Tibial nerve (tissue), 4 donors: ENCODE data around the gene TRABD2A. TPM values are rescaled to one million over a fixed set of nuclear protein-coding genes. Genes with fewer than 3 reads are reported as not detected.

Experiments used
- DNase-seq, 2 donors: peaks; one replicate each; pipeline ENCODE4 v3.0.0-alpha.2; 2019; ENCODE audit warnings: low spot score in 2 of 2
- H3K27ac ChIP-seq, 4 donors: fragments of 200-600 bp; sonication (generic) in 3 of 4; one replicate each; pipeline ENCODE4 v1.5.1; 2017 to 2019; ENCODE audit warnings: mild to moderate bottlenecking in 1 of 4
- H3K27me3 ChIP-seq, 2 donors: fragments of 200-600 bp; sonication (generic) in 1 of 2; one replicate each; pipeline versions ENCODE4 v1.5.1 to v1.6.0; 2017 to 2019
- H3K36me3 ChIP-seq, 3 donors: fragments of 200-600 bp; sonication (generic); one replicate each; pipeline ENCODE4 v1.5.1; 2018 to 2019
- H3K4me1 ChIP-seq, 4 donors: fragments of 200-600 bp; sonication (generic) in 3 of 4; one replicate each; pipeline ENCODE4 v1.5.1; 2017 to 2019
- H3K4me3 ChIP-seq, 4 donors: fragments of 200-600 bp; sonication (generic) in 3 of 4; one replicate each; pipeline ENCODE4 v1.5.1; 2017 to 2019; ENCODE audit warnings: mild to moderate bottlenecking in 1 of 4, moderate library complexity in 1 of 4
- H3K9me3 ChIP-seq, 4 donors: fragments of 200-600 bp; sonication (generic) in 3 of 4; one replicate each; pipeline ENCODE4 v1.5.1; 2017 to 2019
- EP300 ChIP-seq, 2 donors: sonication (generic); formaldehyde crosslinking; IDR thresholded peaks; one replicate each; pipeline ENCODE4 v1.6.1; 2017; ENCODE audit warnings: antibody characterized with exemption in 2 of 2, mild to moderate bottlenecking in 1 of 2
- POLR2A ChIP-seq, 2 donors: fragments of 450-650 bp; IDR thresholded peaks; one replicate each; pipeline ENCODE4 v1.6.1; 2017; ENCODE audit warnings: antibody characterized with exemption in 2 of 2, mild to moderate bottlenecking in 2 of 2, moderate library complexity in 2 of 2
- WGBS, 2 donors: methylation state at CpG; one replicate each; pipeline ENCODE4 v1.1.5; 2018; 5-methylcytosine and 5-hydroxymethylcytosine counted together
- total RNA-seq, 4 donors: library from RNA; depleted of rRNA; stranded (reverse); fragments of >200 nt; gene quantifications; one replicate each; pipeline ENCODE4 v1.1.0, GENCODE V29; 2016
- TF ChIP-seq, protein P1 (sequence below), 5 experiments: fragments of 200-600 bp in 3 of 5; fragments of 450-650 bp in 2 of 5; sonication (generic) in 3 of 5; IDR thresholded peaks; one replicate each; pipeline ENCODE4 v1.5.1; 2016 to 2019; ENCODE audit warnings: antibody characterized with exemption in 5 of 5, mild to moderate bottlenecking in 3 of 5, moderate library complexity in 2 of 5

Gene TRABD2A, protein sequence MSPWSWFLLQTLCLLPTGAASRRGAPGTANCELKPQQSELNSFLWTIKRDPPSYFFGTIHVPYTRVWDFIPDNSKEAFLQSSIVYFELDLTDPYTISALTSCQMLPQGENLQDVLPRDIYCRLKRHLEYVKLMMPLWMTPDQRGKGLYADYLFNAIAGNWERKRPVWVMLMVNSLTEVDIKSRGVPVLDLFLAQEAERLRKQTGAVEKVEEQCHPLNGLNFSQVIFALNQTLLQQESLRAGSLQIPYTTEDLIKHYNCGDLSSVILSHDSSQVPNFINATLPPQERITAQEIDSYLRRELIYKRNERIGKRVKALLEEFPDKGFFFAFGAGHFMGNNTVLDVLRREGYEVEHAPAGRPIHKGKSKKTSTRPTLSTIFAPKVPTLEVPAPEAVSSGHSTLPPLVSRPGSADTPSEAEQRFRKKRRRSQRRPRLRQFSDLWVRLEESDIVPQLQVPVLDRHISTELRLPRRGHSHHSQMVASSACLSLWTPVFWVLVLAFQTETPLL
- total RNA-seq: 1 to 10 TPM in 2 of 4 donors, under 1 TPM in 1, not detected in 1; 0.98 to 6.3 (median 1.7) TPM

DNA sequence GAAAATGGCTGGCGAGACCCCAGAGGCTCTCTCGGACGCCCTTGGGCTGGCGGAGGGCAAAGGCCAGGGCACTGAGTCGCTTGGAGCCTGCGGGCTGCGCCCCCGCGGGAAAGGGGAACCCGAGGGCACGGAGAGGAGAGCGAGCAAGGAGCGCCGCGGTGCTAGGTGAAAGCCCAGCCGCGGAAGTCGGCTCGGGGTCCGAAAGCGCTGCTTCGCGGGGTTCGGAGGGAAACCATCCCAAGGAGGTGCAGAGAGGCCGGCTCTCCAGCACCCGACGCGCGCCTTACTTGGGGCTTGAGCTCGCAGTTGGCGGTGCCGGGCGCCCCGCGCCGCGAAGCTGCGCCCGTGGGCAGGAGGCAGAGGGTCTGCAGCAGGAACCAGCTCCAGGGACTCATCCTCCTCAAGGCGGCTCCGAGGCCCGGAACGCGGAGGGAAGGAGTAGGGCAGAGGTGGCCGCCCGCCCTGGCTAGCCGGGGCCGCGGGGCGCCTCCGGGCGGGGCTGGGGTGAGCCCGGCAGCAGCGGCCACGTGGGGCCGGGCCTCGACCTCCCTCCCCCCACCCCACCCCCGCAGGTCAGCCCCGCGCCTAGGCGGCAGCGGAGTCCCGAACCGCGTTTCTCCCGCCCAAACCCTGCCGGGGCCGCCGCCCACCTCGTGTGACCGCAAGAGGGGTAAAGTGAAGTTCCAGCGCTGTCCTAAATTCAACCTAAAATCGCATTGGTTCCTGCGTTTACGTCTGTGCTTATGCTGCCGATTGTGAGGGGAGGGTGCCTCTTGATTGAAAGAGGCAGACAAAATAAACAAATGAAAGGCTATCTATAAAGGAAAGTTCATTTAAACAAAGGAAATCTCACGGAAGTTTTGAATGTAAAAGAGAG, at the start of gene TRABD2A:
TSS of gene TRABD2A (minus strand) at position 440 of the 877 bp plus-strand sequence. CDS start at position 395, 45 bp downstream.
- TF ChIP-seq, protein P1, sequence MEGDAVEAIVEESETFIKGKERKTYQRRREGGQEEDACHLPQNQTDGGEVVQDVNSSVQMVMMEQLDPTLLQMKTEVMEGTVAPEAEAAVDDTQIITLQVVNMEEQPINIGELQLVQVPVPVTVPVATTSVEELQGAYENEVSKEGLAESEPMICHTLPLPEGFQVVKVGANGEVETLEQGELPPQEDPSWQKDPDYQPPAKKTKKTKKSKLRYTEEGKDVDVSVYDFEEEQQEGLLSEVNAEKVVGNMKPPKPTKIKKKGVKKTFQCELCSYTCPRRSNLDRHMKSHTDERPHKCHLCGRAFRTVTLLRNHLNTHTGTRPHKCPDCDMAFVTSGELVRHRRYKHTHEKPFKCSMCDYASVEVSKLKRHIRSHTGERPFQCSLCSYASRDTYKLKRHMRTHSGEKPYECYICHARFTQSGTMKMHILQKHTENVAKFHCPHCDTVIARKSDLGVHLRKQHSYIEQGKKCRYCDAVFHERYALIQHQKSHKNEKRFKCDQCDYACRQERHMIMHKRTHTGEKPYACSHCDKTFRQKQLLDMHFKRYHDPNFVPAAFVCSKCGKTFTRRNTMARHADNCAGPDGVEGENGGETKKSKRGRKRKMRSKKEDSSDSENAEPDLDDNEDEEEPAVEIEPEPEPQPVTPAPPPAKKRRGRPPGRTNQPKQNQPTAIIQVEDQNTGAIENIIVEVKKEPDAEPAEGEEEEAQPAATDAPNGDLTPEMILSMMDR (IDR thresholded peaks at IDR 0.05): no peak
- TF ChIP-seq EP300 (IDR thresholded peaks at IDR 0.05) (no peak), POLR2A (IDR thresholded peaks at IDR 0.05) (no peak)
- DNase-seq: no peak
- H3K27me3 ChIP-seq: peaks cover 0 to 21% of the 10 kb centered on the region in 2 donors
- peak within 1 kb of the TSS; percentile 34 to 61 (median 53) for H3K4me3 ChIP-seq
- no peaks in the 10 kb centered on the region for H3K36me3 ChIP-seq
- 0 to 1% methylated on average over 35 to 47 of the region's 77 CpGs for WGBS, 2 donors
- H3K9me3 ChIP-seq: no peaks in the 10 kb centered on the region
- H3K27ac ChIP-seq: peak within 1 kb of the TSS in 3 of 4 donors; percentile 40 to 59 (median 50)
- peaks cover 0 to 31% (median 14%) of the 10 kb centered on the region in 4 donors for H3K4me1 ChIP-seq

DNA sequence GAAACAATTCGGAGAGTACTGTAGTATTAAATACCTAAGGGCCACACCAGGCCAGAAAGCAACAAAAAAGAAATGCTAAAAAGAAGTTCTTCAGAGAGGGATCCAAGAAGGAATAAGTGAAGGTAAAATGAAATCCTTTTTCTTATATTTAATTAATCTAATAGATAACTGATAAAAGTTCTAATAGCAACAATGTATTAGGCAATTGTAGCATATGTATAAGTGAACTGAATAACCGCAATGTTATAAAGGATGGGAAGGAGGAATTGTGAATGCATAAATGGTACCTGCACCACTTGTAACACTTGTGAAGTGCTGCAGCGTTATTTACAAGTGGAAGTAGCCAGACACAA, 46.4 kb upstream of the TRABD2A start:
- Histone ChIP-seq H3K4me1 (peaks cover 0 to 33% (median 22%) of the 10 kb centered on the region in 4 donors), H3K9me3 (no peaks in the 10 kb centered on the region), H3K27ac (peak overlapping the region in 1 of 4 donors; percentile 54), H3K36me3 (no peaks in the 10 kb centered on the region), H3K27me3 (no peaks in the 10 kb centered on the region), H3K4me3 (peak overlapping the region in 1 of 4 donors; percentile 51)
- 46% methylated on average over 3 of the region's 3 CpGs for WGBS, 2 donors
- TF ChIP-seq, protein P1 (IDR thresholded peaks at IDR 0.05): no peak
- TF ChIP-seq EP300 (IDR thresholded peaks at IDR 0.05) (no peak), POLR2A (IDR thresholded peaks at IDR 0.05) (no peak)
- no peak for DNase-seq

DNA sequence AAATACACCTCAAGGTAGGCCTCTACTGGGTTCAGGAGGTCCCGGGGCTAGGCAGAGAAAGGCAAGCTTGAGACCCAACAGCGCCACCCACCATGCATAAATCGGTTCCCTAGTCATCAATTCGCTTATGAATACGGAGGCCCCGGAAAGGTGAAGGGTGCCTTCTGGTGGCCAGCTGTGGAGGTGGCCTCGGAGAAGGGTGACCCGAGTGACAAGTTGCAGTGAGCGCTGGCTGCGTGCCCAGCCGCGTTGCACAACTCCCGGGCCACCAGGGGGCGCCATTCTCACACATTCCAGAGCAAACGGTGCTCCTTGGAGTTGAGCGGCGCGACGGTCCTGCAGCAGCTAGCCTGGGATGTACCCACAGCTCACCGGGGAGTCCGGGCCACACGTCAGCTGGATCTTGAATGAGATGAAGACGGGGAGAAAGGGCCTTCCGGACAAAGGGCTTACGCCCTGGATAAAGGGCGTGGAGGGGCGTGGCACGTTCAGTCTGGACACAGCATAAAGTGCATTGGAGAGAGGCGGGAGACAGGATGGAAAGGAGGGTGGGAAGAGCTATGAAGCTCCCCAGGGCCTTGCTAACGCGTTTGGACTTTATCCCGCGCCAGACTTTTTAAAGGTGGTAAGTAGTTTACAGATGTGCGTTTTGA, 45.0 kb upstream of the TRABD2A start:
- Histone ChIP-seq H3K9me3 (no peaks in the 10 kb centered on the region), H3K27ac (peak overlapping the region in 3 of 4 donors; percentile 56 to 70 (median 62)), H3K4me1 (peaks cover 0 to 33% (median 22%) of the 10 kb centered on the region in 4 donors), H3K4me3 (peak overlapping the region; percentile 19 to 51 (median 46)), H3K36me3 (no peaks in the 10 kb centered on the region), H3K27me3 (no peaks in the 10 kb centered on the region)
- WGBS, 2 donors: 2 to 4% methylated on average over 26 to 33 of the region's 34 CpGs
- DNase-seq: peak; percentile 98 to 99
- peak in 1 of 2 donors; percentile 82 for TF ChIP-seq EP300 (IDR thresholded peaks at IDR 0.05)
- TF ChIP-seq, protein P1 (IDR thresholded peaks at IDR 0.05): peak; percentile 94 to 99 (median 98)
- peak in 1 of 2 donors; percentile 21 for TF ChIP-seq POLR2A (IDR thresholded peaks at IDR 0.05)

DNA sequence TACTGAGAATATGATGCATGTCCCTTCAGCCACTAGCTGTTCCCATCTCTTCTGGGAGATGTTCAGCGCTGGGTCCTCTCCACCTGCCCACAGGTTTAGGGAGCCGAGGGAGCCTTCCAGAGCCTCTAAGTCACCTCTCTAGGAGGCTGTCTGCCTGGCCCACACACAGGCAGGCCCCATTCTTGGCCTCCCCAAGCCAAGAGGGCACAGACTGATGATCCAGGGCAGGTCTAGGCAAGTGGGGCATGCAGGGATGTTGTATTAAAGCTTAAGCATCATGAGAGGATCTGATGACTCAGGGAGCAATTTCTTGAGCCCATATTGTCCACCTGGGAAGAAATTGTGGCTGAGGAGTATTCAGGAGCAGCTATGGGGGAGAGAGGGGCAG, 44.4 kb upstream of the TRABD2A start:
- H3K27ac ChIP-seq: peak overlapping the region in 3 of 4 donors; percentile 56 to 70 (median 62)

More for the DNA sequence above, 44.4 kb upstream of the TRABD2A start:
- 90 to 97% methylated on average over 2 of the region's 2 CpGs for WGBS, 2 donors
- Histone ChIP-seq H3K27me3 (no peaks in the 10 kb centered on the region), H3K4me3 (peak overlapping the region in 3 of 4 donors; percentile 45 to 51 (median 47)), H3K4me1 (peaks cover 0 to 37% (median 23%) of the 10 kb centered on the region in 4 donors), H3K9me3 (no peaks in the 10 kb centered on the region), H3K36me3 (no peaks in the 10 kb centered on the region)
- TF ChIP-seq POLR2A (IDR thresholded peaks at IDR 0.05): no peak
- TF ChIP-seq EP300 (IDR thresholded peaks at IDR 0.05): no peak
- TF ChIP-seq, protein P1 (IDR thresholded peaks at IDR 0.05): no peak
- no peak for DNase-seq
